ENCODE data around the gene CD40.
A peak's percentile ranks its signal among the peaks of the same experiment; 100 is the strongest.

The CD40 gene

DNA sequence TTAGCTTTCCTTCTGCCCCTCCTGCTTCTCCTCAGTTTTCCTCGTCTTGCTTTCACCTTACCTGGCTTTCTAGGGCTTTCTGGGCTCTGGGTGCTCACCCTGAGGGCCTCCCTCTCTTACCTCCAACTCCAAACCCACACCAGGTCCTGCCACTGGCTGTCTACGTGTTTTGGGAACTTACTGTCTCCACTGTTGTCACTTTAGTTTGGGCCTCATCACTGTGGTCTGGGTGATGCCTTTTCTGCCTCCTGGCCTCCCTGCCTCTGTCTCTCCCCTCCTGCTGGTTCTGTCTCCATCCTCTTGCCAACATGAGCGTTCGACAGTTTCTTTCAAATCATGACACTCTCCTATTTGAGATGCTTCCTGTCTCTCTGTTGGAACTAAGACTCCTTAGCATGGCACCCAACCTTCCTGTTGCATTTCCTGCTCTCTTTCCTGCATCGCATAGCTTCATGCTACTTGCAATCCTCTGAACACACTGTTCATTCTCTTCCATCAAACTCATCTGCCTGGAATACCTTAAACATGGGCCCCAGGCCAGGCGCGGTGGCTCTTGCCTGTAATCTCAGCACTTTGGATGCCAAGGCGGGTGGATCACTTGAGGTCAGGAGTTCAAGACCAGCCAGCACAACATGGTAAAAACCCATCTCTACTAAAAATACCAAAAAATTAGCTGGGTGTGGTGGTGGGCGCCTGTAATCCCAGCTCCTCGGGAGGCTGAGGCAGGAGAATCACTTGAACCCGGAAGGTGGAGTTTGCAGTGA is 5.5 kb downstream of the CD40 start:
- no peak for DNase-seq

DNA sequence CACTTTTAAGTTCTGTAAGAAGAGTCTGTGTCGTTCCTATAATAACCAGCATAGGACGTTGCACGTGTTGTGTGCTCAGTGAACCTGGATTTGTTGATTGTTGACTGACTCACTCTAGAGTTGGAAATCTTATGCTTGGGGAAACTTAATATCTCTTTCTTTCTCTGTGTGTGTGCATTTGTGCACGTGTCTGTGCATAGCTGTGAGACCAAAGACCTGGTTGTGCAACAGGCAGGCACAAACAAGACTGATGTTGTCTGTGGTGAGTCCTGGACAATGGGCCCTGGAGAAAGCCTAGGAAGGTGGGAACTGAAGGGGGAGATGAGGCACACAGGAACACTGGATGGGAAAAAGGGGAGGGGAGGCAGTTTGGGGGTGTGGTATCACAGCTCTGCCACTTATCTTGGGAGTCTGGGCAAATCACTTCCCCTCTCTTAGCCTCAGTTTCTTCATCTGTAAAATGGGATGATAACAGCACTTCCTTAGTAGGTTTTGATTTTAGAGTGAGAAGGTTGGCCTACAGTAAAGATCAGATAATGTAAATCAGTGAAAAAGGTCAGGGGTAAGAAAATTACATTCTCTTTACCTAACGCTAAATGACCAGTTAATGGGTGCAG is 8.4 kb downstream of the CD40 start:
- DNase-seq, result no peak

DNA sequence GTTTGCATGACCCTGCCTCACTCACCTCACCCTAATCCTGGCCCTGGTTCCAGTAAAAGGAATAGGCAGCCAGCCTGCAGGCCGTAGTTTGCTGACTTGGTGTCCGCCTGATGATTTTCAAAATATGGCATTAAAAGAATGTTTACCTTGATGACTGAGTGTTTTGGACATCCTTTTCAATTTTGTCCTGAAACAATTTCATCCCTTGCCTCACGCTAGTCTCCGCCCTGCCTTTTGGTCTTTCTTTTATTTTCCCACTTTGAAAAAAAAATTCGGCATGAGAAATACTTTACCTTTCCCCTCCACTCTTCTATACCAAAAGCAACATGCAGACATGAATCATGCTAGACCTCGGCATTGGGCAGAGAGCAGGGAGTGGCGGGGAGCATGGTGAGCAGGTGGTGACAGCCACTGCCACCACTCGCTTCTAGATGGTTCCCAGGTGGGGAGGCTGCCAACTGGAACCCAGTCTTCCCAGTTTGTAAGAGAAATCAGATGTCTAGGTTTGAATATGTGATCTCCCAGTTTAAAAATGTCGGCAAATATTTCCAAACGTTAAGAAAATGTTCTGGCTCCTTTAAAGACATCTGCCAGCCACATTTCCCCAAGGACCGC is 9.4 kb downstream of the CD40 start:
- DNase-seq, result no peak

DNA sequence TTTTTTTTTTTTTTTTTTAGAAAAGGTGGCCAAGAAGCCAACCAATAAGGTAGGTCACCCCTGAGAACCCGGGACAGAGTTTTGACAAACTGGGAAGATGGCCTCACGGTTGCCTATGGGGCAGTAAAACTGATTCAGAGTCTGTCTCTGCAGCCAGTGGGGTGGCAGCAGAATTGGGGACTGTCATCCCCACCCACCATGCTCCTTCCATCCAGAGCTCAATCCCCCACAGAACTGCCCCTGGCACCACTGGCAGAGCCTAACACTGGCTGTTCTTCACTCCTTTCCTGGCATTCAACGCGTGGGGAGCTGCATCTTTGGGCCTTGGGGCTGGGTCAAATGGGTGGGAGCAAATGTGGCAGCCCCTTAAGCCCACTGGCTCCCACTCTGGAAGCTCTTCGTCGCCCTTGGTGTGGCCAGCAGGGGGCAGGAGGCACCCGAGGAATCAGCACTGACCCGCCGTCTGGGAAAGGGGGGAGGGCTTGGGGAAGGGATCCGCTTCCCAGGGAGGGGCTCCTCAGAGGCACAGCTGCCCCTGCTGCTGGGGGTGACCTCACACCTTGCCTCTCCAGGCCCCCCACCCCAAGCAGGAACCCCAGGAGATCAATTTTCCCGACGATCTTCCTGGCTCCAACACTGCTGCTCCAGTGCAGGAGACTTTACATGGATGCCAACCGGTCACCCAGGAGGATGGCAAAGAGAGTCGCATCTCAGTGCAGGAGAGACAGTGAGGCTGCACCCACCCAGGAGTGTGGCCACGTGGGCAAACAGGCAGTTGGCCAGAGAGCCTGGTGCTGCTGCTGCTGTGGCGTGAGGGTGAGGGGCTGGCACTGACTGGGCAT is 10.4 kb downstream of the CD40 start:
- peak; percentile 71 for DNase-seq

DNA sequence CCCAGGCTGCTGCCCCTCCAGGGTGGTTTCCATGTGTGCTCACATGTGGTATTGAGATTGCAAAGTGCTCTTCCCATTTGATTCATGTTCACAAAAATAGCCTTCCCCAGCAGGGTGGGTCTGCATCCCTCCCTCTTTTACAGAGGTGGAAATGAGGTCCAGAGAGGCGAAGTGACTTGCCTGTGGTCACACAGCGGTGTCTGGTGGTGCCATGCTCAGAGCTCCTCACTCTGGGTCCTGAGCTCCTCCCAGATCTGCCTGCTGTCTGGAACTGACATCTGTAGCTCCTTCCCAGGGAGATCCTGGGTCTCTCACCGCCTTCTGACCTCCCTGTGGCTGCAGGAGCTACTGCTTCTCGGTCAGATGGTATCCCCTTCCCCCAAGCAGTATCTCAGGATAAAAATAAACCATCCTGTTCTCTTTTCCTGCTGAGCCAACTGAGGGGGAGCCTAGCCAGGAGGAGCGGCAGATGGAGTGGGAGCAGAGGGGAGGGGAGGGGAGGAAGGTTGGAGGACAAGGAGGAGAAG is 11.9 kb downstream of the CD40 start:
- no peak for DNase-seq

DNA sequence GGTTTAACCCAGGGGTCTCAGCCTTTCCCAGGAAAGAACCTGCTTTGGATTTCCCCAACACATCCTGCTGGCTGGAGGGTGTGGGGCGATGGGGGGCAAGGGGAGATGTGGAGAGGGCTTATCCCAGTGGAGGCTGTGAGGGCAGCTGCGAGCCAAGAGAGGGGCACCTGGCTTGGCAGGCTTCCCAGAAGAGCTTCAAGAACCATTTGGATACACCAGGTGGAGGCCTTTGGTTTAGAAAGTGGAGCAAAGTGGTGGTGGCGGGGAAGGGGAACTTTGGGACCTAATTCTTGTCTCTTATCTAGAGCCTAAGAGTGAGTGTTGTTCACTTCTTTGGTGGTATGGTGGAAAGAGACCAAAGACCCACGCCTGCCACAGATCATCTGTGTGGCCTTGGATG is 12.4 kb downstream of the CD40 start:
- no peak for DNase-seq

DNA sequence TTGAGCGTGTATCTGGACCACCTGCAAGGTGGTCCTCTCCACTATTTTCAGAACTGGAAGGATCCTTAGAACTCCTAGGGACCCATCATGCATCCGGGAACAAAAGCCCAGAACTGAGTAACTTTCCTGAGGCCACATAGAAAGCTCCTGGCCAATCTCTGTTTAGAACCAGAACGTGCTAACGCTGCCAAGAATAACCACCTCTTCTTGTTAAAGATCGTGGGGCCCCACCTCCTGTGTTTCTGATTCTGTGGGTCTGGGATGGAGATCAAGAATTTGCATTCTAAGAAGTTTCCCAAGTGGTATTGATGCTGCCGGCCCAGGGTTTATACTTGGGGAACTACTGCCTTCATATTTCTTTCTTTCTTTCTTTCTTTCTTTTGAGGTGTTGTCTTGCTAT is 13.3 kb downstream of the CD40 start:
- DNase-seq, result no peak

DNA sequence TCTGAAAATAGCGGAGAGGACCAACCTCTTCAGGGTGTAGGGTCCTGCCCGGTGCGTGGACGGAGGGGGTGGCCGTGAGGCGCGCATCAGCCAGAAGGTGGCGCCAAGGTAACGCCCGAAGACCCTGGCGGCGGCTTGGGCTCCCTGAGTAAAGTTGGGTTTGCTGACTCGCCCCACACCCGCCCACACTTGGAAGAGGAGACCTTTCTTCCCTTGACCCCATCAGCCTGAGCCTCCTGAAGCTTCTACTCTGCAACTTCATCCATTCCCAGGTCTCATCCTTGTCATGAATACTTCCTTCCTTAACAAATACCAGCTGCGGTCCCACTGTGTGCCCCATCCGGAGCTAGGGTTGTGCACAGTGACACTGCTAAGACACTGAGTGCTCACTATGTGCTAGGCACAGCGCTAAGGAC is 14.6 kb downstream of the CD40 start:
- peak; percentile 85 for DNase-seq

DNA sequence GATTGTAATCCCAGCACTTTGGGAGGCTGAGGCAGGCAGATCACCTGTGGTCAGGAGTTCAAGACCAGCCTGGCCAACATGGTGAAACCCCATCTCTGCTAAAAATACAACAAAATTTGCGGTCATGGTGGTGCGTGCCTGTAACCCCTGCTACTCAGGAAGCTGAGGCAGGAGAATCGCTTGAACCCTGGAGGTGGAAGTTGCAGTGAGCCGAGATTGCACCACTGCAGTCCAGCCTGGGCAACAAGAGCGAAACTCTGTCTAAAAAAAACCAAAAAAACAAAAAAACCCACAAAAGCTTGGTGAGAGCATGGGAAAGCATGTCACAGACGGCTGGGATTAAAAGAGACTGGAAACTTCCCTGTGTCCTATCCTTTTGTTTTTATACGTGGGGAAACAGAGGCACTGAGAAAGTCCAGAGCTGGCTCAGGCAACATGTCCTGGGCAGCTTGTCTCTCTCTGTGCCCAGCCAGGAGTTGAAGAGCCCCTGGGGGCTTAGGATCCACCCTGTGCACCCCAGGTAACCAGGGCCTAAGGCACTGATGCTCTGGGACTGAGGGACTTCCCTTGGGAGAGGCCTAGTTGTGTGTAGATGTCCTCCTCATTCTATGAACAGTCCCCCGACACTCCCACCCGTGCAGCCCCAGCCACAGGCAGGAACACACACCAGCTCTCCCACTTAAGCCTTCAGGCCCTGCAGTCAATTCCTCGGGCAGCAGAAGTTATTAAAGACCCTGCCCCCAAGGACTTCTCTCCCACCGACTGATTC is 16.0 kb downstream of the CD40 start:
- DNase-seq, result no peak

DNA sequence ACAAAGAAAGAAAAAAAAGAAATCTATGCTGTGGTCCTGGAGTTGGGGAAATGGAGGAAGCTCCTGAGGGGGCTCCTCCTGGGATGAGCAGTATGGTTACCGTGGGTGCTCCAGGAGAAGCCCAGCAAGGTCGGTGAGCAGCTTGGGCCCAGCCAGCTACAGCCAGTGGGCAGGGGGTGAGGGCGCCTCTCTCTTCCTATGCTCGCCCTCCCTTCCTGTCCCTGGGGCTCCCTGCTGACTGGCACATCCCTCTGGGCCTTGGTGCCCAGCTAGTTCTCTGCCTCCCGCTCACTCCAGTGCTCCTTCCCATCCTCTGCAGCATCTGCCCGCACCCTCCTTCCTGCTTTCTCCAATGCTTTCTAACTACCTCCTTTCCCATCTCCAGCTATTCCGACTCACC is 16.6 kb downstream of the CD40 start:
- DNase-seq, result no peak

DNA sequence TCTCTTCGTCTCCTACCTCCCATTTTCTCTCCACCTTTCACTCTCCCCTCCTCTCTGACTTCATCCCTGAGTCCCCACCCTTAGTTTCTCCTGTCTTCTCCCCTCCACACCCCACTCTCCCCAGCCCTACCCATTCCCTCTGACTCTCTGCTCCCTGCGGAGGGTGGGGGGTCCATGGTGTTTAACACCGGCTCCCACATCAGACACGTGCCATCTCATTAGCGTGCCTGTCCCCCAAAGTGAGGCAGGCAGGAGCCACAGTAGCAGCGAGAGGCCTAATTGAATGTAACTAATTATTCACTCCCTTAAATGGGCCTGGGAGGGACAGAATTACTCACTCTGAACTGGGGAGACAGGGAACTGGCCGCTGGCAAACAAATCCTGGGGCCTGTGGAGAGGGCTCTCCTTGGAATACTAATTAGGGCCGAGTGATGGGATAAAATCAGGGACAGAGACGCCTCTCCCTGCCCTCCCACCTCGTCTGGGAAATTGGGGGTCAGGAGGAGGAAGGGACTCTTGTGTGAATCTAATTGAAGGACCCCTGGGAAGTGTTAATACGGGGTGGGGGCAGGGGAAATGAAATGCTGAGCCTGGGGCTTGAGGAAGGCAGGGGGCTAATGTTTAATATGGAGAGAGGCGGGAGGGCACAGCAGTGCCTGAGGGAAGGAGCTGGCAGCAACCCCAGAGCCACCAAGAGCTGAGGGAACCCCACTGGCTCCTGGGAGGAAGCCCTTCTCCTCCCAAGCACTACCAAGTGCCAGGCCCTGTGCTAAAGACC is 17.9 kb downstream of the CD40 start:
- no peak for DNase-seq

DNA sequence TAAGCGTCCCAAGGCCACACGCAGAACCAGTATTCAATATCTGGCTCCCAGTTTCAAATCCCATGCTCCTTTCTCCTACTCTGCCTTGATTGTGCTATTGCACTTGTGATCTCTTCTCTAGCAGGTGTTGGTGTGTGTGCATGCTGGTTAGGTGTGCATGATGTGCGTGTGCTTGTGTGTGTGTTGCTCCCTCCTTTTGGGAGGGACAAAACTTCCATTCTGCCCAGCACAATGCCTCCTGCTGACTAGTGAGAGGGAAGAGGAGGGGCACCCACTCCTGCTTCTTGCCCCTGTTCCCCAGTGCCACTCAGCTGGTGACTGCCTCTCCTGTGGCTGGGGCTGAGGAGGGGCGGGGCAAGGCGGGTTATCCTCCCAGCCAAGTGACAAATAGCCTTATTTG is 19.7 kb downstream of the CD40 start:
- no peak for DNase-seq

DNA sequence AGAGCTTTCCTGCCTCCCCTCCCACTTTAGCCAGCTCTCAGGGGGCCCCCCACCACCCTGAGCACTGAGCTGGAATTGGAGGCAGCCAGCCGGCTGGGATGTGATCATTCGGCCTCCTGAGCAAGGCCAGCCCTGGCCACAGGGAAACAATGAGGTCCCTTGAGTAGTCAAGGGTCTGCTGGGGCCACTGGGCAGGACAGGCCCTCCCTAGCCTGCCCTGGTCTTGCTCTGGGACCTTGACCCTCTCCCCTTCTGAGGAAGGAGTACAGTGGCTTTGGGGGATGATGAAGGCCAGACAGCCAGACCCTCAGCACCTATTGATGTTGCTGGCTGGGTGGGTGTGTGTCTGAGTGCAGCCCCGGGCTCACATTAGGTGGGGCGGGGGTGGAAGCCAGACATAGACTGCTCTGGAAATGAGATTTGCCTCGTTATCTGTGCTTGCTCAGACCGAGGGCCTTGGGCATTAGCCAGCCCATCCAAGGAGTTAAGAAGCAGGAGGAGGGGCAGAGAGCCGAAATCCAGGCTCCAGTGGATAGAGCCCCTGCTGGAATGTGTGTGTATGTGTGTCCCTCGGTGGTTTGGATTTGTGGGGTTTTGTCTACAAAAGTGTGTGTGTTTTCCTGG is 21.3 kb downstream of the CD40 start:
- DNase-seq, result peak; percentile 82

DNA sequence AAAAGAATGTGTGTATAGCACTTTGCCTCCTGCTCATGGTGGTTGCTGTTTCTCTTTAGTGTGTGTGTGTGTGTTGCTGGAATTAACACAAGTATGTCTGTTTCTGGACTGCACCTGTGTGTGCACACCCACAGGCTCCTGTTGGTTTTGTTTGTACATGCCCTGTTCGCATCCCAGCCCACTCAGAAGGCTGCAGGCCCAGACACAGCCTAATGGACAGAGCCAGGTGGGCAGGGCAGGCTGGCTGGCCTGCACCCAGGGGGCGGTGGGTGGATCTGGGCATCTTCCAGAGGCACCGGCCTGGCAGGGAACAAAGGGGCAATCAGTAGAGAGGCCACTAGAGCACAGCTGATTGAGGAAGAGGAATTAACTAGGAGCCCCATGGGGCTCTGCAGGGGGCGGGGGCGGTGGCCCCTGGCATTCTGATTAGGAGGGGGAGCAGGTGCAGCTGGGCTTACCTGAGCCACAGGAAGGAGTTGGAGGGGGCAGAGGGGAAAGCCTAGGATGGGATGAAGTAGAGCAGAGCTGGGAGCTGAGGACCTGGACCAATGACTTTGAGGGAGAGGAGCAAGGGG is 21.9 kb downstream of the CD40 start:
- no peak for DNase-seq

DNA sequence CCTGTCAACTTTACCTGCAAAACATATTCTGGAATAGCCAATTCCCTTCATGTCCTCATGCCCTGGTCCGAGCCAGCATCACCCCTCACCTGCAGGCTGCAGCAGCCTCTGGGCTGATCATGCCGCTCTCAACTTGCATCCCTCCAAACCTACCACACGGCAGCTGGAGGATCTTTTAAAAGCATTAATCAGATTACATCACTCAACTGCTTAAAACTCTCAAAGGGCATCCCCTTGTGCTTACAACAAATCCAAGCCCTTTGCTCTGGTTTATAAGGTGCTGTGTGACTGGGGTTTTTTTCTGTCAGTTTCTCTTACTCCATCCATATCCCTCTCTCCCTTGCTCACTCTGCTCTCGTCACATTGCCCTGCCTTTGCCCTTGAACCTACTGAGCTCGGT is 24.0 kb downstream of the CD40 start:
- no peak for DNase-seq

DNA sequence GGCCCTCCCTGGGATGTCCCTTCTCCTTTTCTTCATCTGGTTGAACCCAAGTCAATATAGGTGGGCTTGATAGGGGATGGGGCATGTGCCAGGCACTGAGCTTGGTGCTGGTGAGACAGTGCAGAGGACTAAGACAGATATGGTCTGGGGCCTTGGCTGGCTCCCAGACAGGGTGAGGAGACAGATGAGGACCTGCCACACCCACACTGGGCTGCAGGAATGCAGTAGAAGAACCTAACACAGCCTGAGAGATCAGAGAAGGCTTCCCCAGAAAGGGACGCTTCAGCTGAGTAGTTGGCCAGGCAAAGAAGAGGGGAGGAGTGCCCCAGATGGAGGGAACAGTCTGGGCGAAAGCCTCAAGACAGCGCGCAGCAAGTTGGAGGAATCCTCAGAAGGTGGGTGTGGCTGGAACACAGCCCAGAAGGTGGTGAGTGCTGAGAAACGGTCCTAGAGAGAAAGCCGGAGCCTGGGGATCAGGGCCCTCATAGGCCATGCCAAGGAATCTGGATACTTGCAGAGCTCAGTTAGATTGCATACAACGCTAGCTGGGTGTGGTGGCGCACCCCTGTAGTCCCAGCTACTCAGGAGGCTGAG is 26.4 kb downstream of the CD40 start:
- DNase-seq, result no peak

DNA sequence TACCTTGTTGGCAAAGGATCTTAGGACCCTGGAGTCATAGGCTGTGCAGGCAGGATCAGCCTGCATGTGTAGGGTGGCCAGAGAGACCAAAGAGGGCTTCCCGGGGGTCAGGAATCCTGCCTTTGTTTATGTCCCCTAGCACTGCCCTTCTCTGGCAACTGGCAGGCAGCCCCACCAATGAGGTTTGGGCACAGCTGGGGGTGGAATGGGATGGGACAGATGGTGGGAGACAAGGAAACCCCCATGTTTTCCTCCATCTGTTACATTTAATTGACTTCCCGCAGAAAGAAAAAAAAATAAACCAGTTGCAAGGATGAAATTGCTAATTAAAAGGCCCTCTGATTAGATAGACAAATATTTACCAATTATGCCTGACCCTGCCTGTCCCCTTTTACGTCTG is 27.6 kb downstream of the CD40 start:
- no peak for DNase-seq

DNA sequence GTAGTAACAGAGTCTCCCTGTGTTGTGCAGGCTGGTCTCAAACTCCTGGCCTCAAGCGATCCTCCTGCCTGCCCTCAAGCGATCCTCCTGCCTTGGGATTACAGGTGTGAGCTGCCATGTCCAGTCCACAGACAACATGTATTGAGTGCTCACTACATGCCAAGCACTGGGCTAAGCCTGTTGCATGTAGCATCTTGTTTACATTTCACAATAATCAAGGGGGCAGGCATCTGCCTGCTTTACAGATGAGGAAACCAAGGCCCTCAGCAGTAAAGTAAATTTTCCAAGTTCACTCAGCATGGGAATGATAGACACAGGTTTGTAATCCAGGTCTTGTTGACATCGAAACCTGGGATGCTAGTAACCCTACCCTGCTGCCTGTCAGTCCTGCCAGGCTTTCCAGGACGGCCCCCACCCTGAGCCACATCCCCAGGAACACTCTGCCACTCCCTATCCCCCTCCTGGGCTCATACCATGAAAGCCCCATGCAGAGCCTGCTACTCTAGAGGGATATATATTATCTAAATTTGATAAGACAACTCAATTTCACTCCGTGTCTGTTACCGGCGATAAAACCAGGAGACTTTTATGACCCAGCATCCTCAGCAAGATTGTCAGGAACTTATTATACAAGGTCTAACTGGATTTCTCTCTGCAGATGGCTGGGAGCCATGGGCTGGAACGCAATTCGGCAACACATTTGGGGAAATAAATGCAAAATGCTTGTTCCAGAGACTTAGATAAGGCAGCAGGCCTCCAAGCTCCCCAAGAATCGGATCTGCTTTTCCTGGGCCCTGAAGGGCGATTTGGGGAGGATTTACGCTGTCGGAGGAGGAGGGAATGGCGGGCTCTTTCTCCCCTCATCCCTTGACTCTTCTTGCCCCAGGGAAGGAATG is 30.4 kb downstream of the CD40 start:
- DNase-seq, result no peak

DNA sequence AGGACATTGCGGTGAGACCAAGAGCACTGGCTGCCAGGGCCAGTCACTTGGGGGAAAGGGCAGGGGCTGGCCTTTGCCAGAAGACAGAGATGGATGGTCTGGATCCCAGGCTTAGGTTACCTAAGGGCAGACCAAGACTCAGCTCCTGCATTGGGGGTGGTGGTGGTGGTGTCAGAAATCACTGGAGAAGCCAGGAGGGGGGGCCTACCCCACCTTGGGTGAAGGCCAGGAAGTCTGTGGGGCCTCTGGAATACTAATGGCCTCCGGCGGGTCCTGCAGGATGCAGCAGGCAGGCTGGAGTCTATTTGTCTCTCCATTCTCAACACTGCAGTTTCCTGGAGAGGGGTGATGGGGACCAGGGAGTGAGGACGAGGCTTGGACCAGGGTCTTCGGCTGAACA is 32.8 kb downstream of the CD40 start:
- DNase-seq, result no peak
